ENCODE results near the gene MESP2.
A peak's percentile ranks its signal among the peaks of the same experiment; 100 is the strongest.

MESP2 gene

DNA sequence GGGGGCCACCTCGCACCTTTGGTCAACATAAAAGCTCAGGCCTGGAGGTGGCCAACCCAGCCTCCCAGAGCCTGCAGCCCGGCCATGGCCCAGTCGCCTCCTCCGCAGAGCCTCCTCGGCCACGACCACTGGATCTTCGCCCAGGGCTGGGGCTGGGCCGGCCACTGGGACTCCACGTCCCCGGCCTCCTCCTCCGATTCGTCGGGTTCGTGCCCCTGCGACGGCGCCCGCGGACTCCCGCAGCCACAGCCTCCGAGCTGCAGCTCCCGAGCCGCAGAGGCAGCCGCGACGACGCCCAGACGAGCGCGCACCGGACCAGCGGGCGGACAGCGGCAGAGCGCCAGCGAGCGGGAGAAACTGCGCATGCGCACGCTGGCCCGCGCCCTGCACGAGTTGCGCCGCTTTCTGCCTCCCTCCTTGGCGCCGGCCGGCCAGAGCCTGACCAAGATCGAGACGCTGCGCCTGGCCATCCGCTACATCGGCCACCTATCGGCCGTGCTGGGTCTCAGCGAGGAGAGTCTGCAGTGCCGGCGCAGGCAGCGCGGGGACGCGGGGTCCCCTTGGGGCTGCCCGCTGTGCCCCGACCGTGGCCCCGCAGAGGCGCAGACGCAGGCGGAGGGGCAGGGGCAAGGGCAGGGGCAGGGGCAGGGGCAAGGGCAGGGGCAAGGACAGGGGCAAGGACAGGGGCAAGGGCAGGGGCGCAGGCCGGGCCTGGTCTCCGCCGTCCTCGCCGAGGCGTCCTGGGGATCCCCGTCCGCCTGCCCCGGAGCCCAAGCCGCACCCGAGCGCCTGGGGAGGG, at the start of gene MESP2:
Gene MESP2, plus strand, starts transcription at position 59 of the 799 bp plus-strand sequence. Its CDS starts 26 bp downstream, at position 85.
- DNase-seq: peak; percentile 11 to 27 (median 20)

DNA sequence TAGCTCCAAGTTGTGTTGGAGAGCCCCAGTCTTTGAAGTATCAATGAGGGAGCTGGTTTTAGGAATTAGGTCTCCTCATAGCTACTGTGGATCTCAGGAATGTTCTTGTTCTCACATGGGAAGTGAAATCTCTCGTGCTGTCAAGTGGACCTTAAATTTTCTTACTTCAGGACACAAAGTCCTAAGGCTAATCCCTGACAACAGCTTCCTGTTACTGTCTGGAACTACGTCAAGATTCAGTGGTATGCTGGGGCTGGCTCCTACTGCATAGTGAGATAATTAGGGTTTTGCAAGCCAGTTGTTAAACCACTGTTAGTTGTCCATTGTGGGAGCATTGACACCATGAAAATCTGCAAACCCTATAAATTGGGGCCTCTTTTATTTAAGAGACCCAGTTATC, 47.9 kb upstream of the MESP2 start:
- no peak for DNase-seq

GRCh38 chr15:89731275-89731674, 44.9 kb upstream of the MESP2 start:
- DNase-seq: no peak

DNA sequence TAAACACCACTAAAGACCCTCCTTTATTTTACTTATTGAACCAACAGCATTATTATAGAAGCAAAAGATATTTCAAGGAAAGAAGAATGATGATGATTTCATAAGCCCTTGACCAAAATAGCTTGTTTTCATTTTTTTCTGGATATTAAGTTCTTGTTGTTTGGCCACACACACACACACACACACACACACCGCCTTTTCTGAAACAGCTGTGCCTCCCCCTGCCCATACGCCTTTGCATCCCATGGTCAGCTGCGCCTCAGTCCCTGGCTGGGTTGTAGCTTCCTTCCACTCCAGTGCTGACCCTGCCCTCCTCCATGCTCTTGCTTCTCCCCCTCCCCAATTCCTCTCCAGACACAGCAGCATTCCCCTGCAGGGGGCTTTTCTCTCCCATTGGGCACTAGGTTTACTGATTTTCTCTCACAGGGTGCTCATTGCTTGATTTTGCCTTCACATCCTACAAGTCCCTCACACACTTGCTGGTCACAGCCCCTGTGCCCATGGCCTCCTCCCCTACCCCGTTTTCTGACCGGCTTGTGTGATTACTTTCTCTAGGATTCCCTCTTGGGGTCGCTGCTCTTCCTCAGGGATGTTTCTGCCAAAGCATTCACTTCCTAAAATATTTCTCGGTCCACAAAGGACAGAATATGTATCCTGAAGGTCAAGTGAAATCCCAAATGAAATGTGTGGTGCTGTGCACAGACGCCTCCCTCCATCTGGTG, 43.5 kb upstream of the MESP2 start:
- no peak for DNase-seq

DNA sequence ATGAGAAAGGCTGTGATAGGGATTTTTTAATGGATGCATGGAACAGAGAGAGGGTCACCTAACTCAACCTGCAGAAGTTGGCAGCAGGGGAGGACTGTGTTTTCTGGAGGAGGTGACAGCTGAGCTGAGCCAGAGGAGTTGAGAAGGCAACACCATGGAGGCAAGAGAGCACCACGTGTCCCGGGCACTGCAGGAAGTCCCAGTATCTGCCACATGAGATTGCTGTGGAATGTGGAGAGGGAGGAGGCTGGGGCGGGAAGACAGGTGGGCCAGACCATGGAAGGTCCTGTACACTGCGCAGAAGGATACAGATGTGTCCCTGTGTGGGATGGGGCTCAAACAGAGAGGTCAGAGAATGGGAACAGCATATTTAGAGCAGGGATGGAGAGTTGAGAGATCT, 40.4 kb upstream of the MESP2 start:
- DNase-seq: no peak

DNA sequence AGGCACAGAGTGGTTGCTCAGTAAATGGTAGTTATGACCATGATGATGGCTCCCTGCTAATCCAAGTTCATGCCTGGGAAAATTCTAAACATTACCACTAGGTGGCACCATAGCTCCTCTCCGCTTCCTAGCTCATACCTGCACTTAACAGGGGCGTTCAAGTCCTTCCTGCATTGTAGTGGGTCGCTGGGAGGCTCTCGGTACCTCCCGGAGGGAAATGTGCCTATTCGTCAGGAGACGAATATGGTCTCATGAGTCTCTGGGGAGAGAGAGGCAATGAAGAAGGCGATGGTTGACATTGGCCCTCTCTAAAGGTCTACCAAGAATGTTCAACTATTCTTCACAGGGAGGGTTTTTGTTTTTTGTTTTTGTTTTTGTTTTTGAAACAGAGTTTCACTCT, 36.0 kb upstream of the MESP2 start:
- peak in 3 of 4 experiments; percentile 9 to 23 (median 18) for DNase-seq

DNA sequence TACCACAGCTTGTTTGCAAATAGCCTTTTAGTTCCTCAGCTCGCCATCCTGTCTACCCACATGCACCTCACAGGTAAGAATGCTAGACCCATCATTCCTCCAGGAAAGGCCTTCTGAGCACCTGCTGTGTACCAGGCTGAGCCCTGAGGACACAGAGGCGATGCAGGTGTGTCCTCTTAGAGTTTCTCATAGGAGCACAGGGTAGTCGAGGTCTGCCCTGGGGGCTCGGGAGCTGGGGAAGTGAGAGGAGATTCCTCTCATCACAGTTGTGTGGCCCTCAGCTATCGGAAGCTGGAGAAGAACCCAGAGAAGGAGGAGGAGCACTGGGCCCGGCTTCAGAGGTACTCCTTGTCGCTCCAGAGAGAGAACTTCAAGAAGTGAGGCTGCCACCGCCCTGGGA, 33.1 kb upstream of the MESP2 start:
- DNase-seq: no peak

- DNase-seq: no peak
Measured at GRCh38 chr15:89743594-89743993, 32.5 kb upstream of the MESP2 start.

DNA sequence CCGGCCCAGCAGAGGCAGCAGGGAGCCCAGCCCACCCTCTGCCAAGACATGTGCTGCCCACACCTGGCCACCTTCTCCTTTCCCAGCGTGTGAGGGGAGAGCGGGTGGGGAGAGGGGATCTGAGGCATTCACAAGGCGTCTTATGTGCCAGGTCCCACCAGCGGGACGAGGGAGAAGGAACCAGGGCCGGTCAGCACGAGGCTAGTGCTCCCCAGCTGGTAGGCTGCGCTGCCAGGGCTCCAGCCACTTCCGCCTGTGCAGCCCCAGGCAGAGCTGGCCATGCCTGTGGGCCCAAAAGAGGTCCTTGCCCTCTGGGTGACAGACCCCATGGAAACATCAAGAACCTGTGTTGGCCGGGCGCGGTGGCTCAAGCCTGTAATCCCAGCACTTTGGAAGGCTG, 31.0 kb upstream of the MESP2 start:
- no peak for DNase-seq

DNA sequence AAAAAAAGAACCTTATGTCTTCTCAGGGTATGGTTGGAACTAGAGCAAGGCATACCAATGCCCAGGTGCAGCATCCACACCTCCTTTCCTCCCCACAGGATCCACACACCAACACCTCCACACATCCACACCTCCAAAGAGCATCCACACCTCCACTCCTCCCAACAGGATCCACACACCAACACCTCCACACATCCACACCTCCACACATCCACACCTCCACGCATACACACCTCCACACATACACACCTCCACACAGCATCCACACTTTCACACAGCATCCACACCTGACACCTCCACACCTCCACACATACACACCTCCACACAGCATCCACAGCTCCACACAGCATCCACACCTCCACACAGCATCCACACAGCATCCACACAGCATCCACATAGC, 30.4 kb upstream of the MESP2 start:
- no peak for DNase-seq

DNA sequence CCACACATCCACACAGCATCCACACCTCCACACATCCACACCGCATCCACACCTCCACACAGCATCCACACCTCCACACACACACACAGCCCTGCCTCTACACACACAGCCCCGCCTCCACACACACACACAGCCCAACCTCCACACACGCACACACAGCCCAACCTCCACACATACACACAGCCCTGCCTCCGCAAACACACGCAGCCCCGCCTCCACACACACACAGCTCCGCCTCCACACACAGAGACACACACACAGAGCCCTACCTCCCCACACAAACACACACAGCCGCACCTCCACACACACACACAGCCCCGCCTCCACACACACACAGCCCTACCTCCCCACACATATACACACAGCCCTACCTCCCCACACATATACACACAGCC, 29.7 kb upstream of the MESP2 start:
- DNase-seq: no peak

- no peak for DNase-seq
Measured at GRCh38 chr15:89747708-89748682, 28.1 kb upstream of the MESP2 start.

DNA sequence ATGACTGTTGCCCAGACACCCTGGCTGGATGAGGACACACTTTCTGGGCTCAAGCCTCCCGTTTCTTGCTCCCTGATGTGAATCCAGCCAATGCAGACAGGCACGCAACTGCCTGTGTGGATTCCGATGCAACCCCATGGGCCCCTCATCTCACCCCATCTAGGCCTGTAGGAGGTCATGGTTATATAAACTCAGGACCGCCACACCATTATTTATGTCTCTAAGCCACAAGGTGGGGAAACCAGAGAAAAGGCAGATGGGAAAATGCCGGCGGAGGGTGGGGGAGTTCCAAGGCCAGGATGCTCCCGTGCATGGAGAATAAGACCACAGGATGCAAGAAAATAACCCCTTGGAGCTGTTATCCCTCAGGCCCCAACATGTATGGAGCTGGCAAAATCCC, 27.1 kb upstream of the MESP2 start:
- no peak for DNase-seq

DNA sequence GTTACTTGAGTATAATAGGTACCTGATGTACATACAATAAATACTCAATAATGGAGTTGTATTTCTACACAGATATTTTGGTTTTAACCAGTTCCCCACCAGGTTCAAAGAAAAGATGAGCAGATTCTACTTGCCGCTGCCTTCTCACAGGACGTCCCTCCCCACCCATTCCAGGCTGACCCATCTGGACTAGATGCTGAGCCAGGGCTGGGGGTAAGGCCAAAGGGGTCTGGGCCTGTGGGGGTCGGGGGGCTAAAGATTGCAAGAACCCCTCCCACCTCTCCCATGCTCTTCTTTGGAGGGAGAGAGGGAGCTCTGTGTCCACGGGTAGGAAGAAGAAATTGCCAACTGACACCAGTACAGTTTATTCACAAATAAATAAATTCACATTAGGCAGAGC, 26.6 kb upstream of the MESP2 start:
- DNase-seq: no peak

GRCh38 chr15:89749951-89750559, 26.1 kb upstream of the MESP2 start:
- DNase-seq: no peak

GRCh38 chr15:89750560-89751542, 25.3 kb upstream of the MESP2 start, which contains the start of gene MESP1:
TSS of gene MESP1 (minus strand) at chr15:89751249. CDS start at chr15:89751231, 18 bp downstream.
- peak; percentile 60 to 81 (median 70) for DNase-seq

- DNase-seq: no peak
Measured at GRCh38 chr15:89751748-89752147, 24.4 kb upstream of the MESP2 start.

GRCh38 chr15:89753855-89754254, 22.3 kb upstream of the MESP2 start:
- DNase-seq: no peak

- no peak for DNase-seq
Measured at GRCh38 chr15:89754361-89755154, 21.6 kb upstream of the MESP2 start.

GRCh38 chr15:89755701-89756100, 20.4 kb upstream of the MESP2 start:
- DNase-seq: no peak

Data from activated CD4-positive, CD25-positive, alpha-beta regulatory T cell (primary cell).